ENCODE results near the gene TBC1D25. TPM values are rescaled to one million over a fixed set of nuclear protein-coding genes. Genes with fewer than 3 reads are reported as not detected.

The TBC1D25 gene
- total RNA-seq, 1 experiment from 2014 or later, result 7.5 TPM

DNA sequence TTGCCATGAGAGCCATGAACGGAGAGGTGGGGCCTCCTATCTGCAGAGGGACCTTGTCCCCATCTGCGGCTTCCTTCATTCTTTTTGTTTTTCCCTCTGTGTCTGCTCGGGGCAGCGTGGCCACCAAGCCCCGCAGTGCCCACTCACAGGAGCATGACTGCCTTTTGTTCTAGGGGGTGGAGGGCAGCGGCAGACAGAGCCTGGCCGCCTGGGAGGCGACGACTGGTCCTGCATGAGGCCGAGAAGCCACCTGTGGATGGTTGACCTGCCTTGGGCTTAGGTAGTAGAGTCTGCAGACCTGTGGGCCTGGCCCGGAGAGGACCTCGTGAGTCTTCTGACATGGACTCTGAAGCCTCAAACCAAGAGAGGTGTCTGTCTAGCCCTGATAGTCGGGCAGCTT lies 36.1 kb downstream of the TBC1D25 start (continued):
- TF ChIP-seq, protein P1, sequence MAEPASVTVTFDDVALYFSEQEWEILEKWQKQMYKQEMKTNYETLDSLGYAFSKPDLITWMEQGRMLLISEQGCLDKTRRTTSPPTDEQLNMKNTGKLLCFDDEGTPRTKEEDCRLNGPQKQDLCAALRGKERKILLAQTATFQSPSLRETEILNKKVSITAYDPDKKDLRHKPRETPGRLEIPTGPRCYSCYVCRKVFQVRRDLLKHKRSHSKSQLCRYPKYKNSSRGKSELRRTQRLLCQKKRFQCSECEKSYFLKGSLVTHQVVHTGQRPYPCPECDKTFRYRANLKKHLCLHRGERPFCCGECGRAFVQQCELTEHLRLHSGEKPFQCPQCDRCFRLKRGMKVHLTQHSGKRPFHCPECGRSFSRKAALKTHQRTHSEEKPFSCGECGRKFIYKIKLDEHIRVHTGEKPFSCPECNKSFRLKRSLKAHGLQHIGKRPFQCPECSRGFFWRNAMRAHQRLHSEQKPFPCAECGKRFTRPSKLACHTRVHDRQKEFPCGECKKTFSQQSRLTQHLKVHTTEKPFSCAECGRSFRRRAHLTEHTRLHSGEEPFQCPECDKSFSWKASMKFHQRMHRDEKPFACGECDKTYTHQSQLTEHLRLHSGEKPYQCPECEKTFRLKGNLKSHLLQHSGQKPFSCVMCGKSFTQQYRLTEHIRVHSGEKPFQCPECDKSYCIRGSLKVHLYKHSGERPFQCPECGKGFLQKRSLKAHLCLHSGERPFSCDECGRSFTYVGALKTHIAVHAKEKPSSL (CRISPR knock-in tag; conservative IDR thresholded peaks at IDR 0.05), result 0 out of 2 replicates have a peak, but pooled peaks have one; percentile 45
- TF ChIP-seq, protein P2, sequence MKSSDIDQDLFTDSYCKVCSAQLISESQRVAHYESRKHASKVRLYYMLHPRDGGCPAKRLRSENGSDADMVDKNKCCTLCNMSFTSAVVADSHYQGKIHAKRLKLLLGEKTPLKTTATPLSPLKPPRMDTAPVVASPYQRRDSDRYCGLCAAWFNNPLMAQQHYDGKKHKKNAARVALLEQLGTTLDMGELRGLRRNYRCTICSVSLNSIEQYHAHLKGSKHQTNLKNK (CRISPR knock-in tag; IDR thresholded peaks at IDR 0.05), result no peak

DNA sequence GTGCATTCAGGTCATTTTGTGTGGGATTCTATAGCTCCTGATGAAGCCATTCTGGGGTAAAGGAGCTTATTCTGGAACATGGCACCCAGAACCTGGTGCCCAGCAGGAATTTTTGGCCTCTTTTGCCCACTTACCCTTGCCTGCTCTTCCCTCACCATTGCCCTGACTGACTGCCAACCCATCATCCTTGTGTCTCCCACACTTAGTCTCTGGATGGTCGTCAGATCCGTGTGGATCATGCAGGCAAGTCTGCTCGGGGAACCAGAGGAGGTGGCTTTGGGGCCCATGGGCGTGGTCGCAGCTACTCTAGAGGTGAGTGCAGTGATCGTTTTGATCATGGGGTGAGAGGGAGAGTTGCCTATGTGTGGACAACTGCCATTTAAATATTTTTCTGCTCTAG lies 36.6 kb downstream of the TBC1D25 start:
- H3K36me3 Mint-ChIP-seq, result peaks cover 44% of the 10 kb centered on the region
- H3K4me3 Mint-ChIP-seq, result peak overlapping the region; percentile 97; the same call in 1 of the 2 replicates
- ChIA-PET POLR2A (no interaction called here), CTCF (no interaction called here)
- H3K4me1 Mint-ChIP-seq, result peaks cover 11% of the 10 kb centered on the region; the same call in 1 of the 2 replicates
- DNase-seq (ENCODE audit: low spot score), result no peak
- no peaks in the 10 kb centered on the region; the same call in 1 of the 2 replicates for H3K27me3 Mint-ChIP-seq (ENCODE audit: low read depth)
- H3K27ac Mint-ChIP-seq, result no peak overlapping the region
- no peak for ATAC-seq
- no peaks in the 10 kb centered on the region for H3K9me3 Mint-ChIP-seq
- TF ChIP-seq, protein P3, sequence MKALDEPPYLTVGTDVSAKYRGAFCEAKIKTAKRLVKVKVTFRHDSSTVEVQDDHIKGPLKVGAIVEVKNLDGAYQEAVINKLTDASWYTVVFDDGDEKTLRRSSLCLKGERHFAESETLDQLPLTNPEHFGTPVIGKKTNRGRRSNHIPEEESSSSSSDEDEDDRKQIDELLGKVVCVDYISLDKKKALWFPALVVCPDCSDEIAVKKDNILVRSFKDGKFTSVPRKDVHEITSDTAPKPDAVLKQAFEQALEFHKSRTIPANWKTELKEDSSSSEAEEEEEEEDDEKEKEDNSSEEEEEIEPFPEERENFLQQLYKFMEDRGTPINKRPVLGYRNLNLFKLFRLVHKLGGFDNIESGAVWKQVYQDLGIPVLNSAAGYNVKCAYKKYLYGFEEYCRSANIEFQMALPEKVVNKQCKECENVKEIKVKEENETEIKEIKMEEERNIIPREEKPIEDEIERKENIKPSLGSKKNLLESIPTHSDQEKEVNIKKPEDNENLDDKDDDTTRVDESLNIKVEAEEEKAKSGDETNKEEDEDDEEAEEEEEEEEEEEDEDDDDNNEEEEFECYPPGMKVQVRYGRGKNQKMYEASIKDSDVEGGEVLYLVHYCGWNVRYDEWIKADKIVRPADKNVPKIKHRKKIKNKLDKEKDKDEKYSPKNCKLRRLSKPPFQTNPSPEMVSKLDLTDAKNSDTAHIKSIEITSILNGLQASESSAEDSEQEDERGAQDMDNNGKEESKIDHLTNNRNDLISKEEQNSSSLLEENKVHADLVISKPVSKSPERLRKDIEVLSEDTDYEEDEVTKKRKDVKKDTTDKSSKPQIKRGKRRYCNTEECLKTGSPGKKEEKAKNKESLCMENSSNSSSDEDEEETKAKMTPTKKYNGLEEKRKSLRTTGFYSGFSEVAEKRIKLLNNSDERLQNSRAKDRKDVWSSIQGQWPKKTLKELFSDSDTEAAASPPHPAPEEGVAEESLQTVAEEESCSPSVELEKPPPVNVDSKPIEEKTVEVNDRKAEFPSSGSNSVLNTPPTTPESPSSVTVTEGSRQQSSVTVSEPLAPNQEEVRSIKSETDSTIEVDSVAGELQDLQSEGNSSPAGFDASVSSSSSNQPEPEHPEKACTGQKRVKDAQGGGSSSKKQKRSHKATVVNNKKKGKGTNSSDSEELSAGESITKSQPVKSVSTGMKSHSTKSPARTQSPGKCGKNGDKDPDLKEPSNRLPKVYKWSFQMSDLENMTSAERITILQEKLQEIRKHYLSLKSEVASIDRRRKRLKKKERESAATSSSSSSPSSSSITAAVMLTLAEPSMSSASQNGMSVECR (CRISPR knock-in tag; IDR thresholded peaks at IDR 0.05; ENCODE audit: borderline replicate concordance), result no peak
- TF ChIP-seq NFATC4 (CRISPR knock-in tag; IDR thresholded peaks at IDR 0.05) (no peak), SMAD3 (CRISPR knock-in tag; IDR thresholded peaks at IDR 0.05; ENCODE audit: borderline replicate concordance) (no peak)
- TF ChIP-seq, protein P4, sequence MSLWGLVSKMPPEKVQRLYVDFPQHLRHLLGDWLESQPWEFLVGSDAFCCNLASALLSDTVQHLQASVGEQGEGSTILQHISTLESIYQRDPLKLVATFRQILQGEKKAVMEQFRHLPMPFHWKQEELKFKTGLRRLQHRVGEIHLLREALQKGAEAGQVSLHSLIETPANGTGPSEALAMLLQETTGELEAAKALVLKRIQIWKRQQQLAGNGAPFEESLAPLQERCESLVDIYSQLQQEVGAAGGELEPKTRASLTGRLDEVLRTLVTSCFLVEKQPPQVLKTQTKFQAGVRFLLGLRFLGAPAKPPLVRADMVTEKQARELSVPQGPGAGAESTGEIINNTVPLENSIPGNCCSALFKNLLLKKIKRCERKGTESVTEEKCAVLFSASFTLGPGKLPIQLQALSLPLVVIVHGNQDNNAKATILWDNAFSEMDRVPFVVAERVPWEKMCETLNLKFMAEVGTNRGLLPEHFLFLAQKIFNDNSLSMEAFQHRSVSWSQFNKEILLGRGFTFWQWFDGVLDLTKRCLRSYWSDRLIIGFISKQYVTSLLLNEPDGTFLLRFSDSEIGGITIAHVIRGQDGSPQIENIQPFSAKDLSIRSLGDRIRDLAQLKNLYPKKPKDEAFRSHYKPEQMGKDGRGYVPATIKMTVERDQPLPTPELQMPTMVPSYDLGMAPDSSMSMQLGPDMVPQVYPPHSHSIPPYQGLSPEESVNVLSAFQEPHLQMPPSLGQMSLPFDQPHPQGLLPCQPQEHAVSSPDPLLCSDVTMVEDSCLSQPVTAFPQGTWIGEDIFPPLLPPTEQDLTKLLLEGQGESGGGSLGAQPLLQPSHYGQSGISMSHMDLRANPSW (CRISPR knock-in tag; conservative IDR thresholded peaks at IDR 0.05; ENCODE audit: low read depth), result no peak
- TF ChIP-seq, protein P5, sequence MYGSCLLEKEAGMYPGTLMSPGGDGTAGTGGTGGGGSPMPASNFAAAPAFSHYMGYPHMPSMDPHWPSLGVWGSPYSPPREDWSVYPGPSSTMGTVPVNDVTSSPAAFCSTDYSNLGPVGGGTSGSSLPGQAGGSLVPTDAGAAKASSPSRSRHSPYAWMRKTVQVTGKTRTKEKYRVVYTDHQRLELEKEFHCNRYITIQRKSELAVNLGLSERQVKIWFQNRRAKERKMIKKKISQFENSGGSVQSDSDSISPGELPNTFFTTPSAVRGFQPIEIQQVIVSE (CRISPR knock-in tag; IDR thresholded peaks at IDR 0.05; ENCODE audit: borderline replicate concordance), result no peak
- TF ChIP-seq, protein P6, sequence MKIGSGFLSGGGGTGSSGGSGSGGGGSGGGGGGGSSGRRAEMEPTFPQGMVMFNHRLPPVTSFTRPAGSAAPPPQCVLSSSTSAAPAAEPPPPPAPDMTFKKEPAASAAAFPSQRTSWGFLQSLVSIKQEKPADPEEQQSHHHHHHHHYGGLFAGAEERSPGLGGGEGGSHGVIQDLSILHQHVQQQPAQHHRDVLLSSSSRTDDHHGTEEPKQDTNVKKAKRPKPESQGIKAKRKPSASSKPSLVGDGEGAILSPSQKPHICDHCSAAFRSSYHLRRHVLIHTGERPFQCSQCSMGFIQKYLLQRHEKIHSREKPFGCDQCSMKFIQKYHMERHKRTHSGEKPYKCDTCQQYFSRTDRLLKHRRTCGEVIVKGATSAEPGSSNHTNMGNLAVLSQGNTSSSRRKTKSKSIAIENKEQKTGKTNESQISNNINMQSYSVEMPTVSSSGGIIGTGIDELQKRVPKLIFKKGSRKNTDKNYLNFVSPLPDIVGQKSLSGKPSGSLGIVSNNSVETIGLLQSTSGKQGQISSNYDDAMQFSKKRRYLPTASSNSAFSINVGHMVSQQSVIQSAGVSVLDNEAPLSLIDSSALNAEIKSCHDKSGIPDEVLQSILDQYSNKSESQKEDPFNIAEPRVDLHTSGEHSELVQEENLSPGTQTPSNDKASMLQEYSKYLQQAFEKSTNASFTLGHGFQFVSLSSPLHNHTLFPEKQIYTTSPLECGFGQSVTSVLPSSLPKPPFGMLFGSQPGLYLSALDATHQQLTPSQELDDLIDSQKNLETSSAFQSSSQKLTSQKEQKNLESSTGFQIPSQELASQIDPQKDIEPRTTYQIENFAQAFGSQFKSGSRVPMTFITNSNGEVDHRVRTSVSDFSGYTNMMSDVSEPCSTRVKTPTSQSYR (CRISPR knock-in tag; IDR thresholded peaks at IDR 0.05), result no peak
- TF ChIP-seq, protein P7, sequence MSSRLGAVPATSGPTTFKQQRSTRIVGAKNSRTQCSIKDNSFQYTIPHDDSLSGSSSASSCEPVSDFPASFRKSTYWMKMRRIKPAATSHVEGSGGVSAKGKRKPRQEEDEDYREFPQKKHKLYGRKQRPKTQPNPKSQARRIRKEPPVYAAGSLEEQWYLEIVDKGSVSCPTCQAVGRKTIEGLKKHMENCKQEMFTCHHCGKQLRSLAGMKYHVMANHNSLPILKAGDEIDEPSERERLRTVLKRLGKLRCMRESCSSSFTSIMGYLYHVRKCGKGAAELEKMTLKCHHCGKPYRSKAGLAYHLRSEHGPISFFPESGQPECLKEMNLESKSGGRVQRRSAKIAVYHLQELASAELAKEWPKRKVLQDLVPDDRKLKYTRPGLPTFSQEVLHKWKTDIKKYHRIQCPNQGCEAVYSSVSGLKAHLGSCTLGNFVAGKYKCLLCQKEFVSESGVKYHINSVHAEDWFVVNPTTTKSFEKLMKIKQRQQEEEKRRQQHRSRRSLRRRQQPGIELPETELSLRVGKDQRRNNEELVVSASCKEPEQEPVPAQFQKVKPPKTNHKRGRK (CRISPR knock-in tag; IDR thresholded peaks at IDR 0.05; ENCODE audit: borderline replicate concordance), result no peak
- TF ChIP-seq, protein P8, sequence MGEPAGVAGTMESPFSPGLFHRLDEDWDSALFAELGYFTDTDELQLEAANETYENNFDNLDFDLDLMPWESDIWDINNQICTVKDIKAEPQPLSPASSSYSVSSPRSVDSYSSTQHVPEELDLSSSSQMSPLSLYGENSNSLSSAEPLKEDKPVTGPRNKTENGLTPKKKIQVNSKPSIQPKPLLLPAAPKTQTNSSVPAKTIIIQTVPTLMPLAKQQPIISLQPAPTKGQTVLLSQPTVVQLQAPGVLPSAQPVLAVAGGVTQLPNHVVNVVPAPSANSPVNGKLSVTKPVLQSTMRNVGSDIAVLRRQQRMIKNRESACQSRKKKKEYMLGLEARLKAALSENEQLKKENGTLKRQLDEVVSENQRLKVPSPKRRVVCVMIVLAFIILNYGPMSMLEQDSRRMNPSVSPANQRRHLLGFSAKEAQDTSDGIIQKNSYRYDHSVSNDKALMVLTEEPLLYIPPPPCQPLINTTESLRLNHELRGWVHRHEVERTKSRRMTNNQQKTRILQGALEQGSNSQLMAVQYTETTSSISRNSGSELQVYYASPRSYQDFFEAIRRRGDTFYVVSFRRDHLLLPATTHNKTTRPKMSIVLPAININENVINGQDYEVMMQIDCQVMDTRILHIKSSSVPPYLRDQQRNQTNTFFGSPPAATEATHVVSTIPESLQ (CRISPR knock-in tag; IDR thresholded peaks at IDR 0.05), result no peak
- TF ChIP-seq, protein P9, sequence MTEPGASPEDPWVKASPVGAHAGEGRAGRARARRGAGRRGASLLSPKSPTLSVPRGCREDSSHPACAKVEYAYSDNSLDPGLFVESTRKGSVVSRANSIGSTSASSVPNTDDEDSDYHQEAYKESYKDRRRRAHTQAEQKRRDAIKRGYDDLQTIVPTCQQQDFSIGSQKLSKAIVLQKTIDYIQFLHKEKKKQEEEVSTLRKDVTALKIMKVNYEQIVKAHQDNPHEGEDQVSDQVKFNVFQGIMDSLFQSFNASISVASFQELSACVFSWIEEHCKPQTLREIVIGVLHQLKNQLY (CRISPR knock-in tag; IDR thresholded peaks at IDR 0.05), result no peak

All from WTC11 (cell line).